DOHH2 (cell line): ENCODE data around the gene CCDC116.

ENCODE experiments used
- H3F3A ChIP-seq: fragments of 200-600 bp; sonication (generic), shearing (Covaris generic); 2 replicates; pipeline ENCODE4 v1.6.0; 2016; ENCODE audit warnings: antibody characterized with exemption, mild to moderate bottlenecking; ENCODE audit not compliant: control insufficient read depth, insufficient read depth
- H3K27ac ChIP-seq: fragments of 200-600 bp; sonication (generic); 2 replicates; pipeline ENCODE4 v1.5.1; 2014; ENCODE audit warnings: low read depth, mild to moderate bottlenecking, low read length, moderate library complexity
- H3K27me3 ChIP-seq: fragments of 200-600 bp; sonication (generic); 2 replicates; pipeline ENCODE4 v1.6.1; 2014; ENCODE audit warnings: mild to moderate bottlenecking, low read length, mixed read lengths; ENCODE audit not compliant: control insufficient read depth
- H3K36me3 ChIP-seq: fragments of 200-600 bp; sonication (generic); 2 replicates; pipeline ENCODE4 v1.6.1; 2014; ENCODE audit warnings: mild to moderate bottlenecking, low read length, moderate library complexity, mixed read lengths; ENCODE audit not compliant: control insufficient read depth
- H3K4me1 ChIP-seq: fragments of 200-600 bp; sonication (generic); 2 replicates; pipeline ENCODE4 v1.6.1; 2014; ENCODE audit warnings: mild to moderate bottlenecking, low read length, mixed read lengths; ENCODE audit not compliant: control insufficient read depth
- H3K4me2 ChIP-seq: fragments of 200-600 bp; sonication (generic); 2 replicates; pipeline ENCODE4 v1.6.0; 2014; ENCODE audit warnings: mild to moderate bottlenecking, low read length, moderate library complexity
- H3K4me3 ChIP-seq: fragments of 200-600 bp; sonication (generic); 2 replicates; pipeline ENCODE4 v1.5.1; 2014; ENCODE audit warnings: mild to moderate bottlenecking, low read length, mixed read lengths
- H3K79me2 ChIP-seq: fragments of 200-600 bp; sonication (generic); 2 replicates; pipeline ENCODE4 v1.6.1; 2014; ENCODE audit warnings: mild to moderate bottlenecking, low read length, mixed read lengths; ENCODE audit not compliant: control insufficient read depth
- H3K9me2 ChIP-seq: fragments of 200-600 bp; sonication (generic); replicated peaks from 2 replicates; pipeline ENCODE4 v1.6.1; 2014; ENCODE audit warnings: mild to moderate bottlenecking, low read length, mixed read lengths; ENCODE audit not compliant: control insufficient read depth
- H3K9me3 ChIP-seq: fragments of 200-600 bp; sonication (generic); 2 replicates; pipeline ENCODE4 v1.6.1; 2014; ENCODE audit warnings: antibody characterized with exemption, low read length, mixed read lengths; ENCODE audit not compliant: control insufficient read depth, insufficient read depth
- H4K20me1 ChIP-seq: fragments of 200-600 bp; sonication (generic); 2 replicates; pipeline ENCODE4 v1.6.0; 2014; ENCODE audit warnings: low read depth, mild to moderate bottlenecking, antibody characterized with exemption, low read length, moderate library complexity; ENCODE audit not compliant: control insufficient read depth, insufficient read depth
- CTCF ChIP-seq: fragments of 200-600 bp; sonication (generic); IDR thresholded peaks from one replicate; pipeline ENCODE4 v1.5.1; 2014; ENCODE audit warnings: antibody characterized with exemption, mild to moderate bottlenecking, low read depth, low read length; ENCODE audit not compliant: poor library complexity, severe bottlenecking
- EZH2phosphoT487 ChIP-seq: fragments of 200-600 bp; sonication (generic); IDR thresholded peaks from 2 replicates; pipeline ENCODE4 v1.6.1; 2017; ENCODE audit warnings: borderline replicate concordance, mild to moderate bottlenecking, antibody characterized with exemption, low read length, moderate library complexity, mixed read lengths

Gene CCDC116

GRCh38 chr22:21631025-21631424 lies 1.5 kb upstream of the CCDC116 start:
- peaks cover 39% of the 10 kb centered on the region for H3K79me2 ChIP-seq
- H3K27me3 ChIP-seq, result no peaks in the 10 kb centered on the region
- H3K4me3 ChIP-seq, result no peak overlapping the region
- H3K4me2 ChIP-seq, result no peak overlapping the region
- H3K36me3 ChIP-seq, result peaks cover 36% of the 10 kb centered on the region
- H3K9me3 ChIP-seq, result no peaks in the 10 kb centered on the region; the same call in 1 of the 2 replicates
- TF ChIP-seq EZH2phosphoT487 (no peak), CTCF (no peak)
- peaks cover 19% of the 10 kb centered on the region for H3F3A ChIP-seq
- H3K27ac ChIP-seq, result no peak overlapping the region
- H3K9me2 ChIP-seq, result no peaks in the 10 kb centered on the region
- H4K20me1 ChIP-seq, result 0 out of 2 replicates have a peak, but pooled peaks cover 3% of the 10 kb centered on the region
- peaks cover 45% of the 10 kb centered on the region for H3K4me1 ChIP-seq

- H3K79me2 ChIP-seq, result peaks cover 20% of the 10 kb centered on the region
- H3K27me3 ChIP-seq, result no peaks in the 10 kb centered on the region
- peaks cover 32% of the 10 kb centered on the region for H3K4me1 ChIP-seq
- H3K4me3 ChIP-seq, result no peak overlapping the region
- H3K36me3 ChIP-seq, result peaks cover 17% of the 10 kb centered on the region
- H4K20me1 ChIP-seq, result 0 out of 2 replicates have a peak, but pooled peaks cover 3% of the 10 kb centered on the region
- H3K9me3 ChIP-seq, result no peaks in the 10 kb centered on the region; the same call in 1 of the 2 replicates
- no peak for TF ChIP-seq CTCF
- TF ChIP-seq EZH2phosphoT487, result no peak
- H3K4me2 ChIP-seq, result 0 out of 2 replicates have a peak overlapping the region, but pooled peaks have one; percentile 19
- peaks cover 8% of the 10 kb centered on the region; the same call in 1 of the 2 replicates for H3F3A ChIP-seq
- H3K27ac ChIP-seq, result no peak overlapping the region
- H3K9me2 ChIP-seq, result no peaks in the 10 kb centered on the region
Observed at GRCh38 chr22:21632931-21633330, 371 bp downstream of the CCDC116 start.

- TF ChIP-seq CTCF (no peak), EZH2phosphoT487 (no peak)
- peaks cover 4% of the 10 kb centered on the region; the same call in 1 of the 2 replicates for H3F3A ChIP-seq
- no peaks in the 10 kb centered on the region for H3K27me3 ChIP-seq
- H3K9me3 ChIP-seq, result no peaks in the 10 kb centered on the region; the same call in 1 of the 2 replicates
- peaks cover 12% of the 10 kb centered on the region for H3K36me3 ChIP-seq
- no peak overlapping the region for H3K4me3 ChIP-seq
- H3K79me2 ChIP-seq, result peaks cover 14% of the 10 kb centered on the region
- no peaks in the 10 kb centered on the region for H3K9me2 ChIP-seq
- H3K27ac ChIP-seq, result no peak overlapping the region
- peaks cover 27% of the 10 kb centered on the region for H3K4me1 ChIP-seq
- no peaks in the 10 kb centered on the region for H4K20me1 ChIP-seq
- no peak overlapping the region for H3K4me2 ChIP-seq
Observed at GRCh38 chr22:21633481-21633880, 921 bp downstream of the CCDC116 start.
